Ovary (tissue), 3 donors: ENCODE data around the gene DNAJC1.

ENCODE experiments used
- CTCF ChIP-seq, 3 donors: fragments of 450-650 bp in 2 of 3; fragments of 200-600 bp in 1 of 3; IDR thresholded peaks; one replicate each; pipeline versions ENCODE4 v1.5.1 to v1.8.0; 2016 to 2022; ENCODE audit warnings: antibody characterized with exemption in 3 of 3, mild to moderate bottlenecking in 1 of 3
- POLR2A ChIP-seq: fragments of 450-650 bp; IDR thresholded peaks from one replicate; pipeline ENCODE4 v1.6.1; 2017; ENCODE audit warnings: antibody characterized with exemption, mild to moderate bottlenecking, moderate library complexity
- donor health status: DM: no; HTN: no; CAD: no.

GRCh38 chr10:22026287-22026686, 22.8 kb upstream of the DNAJC1 start:
- no peak for TF ChIP-seq CTCF (IDR thresholded peaks at IDR 0.05)
- no peak for TF ChIP-seq POLR2A
